Stimulated activated CD4-positive, alpha-beta T cell treated with anti-CD3 and anti-CD28 coated beads, TNF-alpha, amount 100 ng/mL, for 4 hours (primary cell): ENCODE data around the gene NRK.
"Not testable (repeated sequence)": the region's sequence is repeated elsewhere in the genome, so short reads cannot be mapped to it uniquely, and the experiment has no call there.

Source experiments
- DNase-seq, 3 experiments: peaks; one replicate each; pipeline ENCODE4 v3.0.0-alpha.2; 2020; ENCODE audit warnings: low read depth in 3 of 3

The NRK gene

GRCh38 chrX:105822138-105823091, at the start of gene NRK:
Gene NRK, plus strand, starts transcription at chrX:105822539. Its CDS starts 307 bp downstream, at chrX:105822846.
- no peak for DNase-seq

- no peak for DNase-seq
Observed at GRCh38 chrX:105773801-105774200, 48.5 kb upstream of the NRK start.

GRCh38 chrX:105775679-105776078, 46.7 kb upstream of the NRK start:
- no peak for DNase-seq

- no peak for DNase-seq
Observed at GRCh38 chrX:105781804-105782203, 40.5 kb upstream of the NRK start.

- DNase-seq = not testable (repeated sequence)
Observed at GRCh38 chrX:105796877-105797276, 25.5 kb upstream of the NRK start.

GRCh38 chrX:105803891-105804290, 18.4 kb upstream of the NRK start:
- DNase-seq = no peak

GRCh38 chrX:105805655-105806054, 16.7 kb upstream of the NRK start:
- not testable (repeated sequence) for DNase-seq

- DNase-seq = no peak
Observed at GRCh38 chrX:105816517-105816916, 5.8 kb upstream of the NRK start.

GRCh38 chrX:105820247-105820646, 2.1 kb upstream of the NRK start:
- no peak for DNase-seq

GRCh38 chrX:105821471-105822121, 743 bp upstream of the NRK start:
- no peak for DNase-seq

GRCh38 chrX:105823092-105823455, 735 bp downstream of the NRK start:
- DNase-seq = no peak

- no peak for DNase-seq
Observed at GRCh38 chrX:105829011-105829410, 6.7 kb downstream of the NRK start.

- DNase-seq = no peak
Observed at GRCh38 chrX:105837232-105837631, 14.9 kb downstream of the NRK start.

- no peak for DNase-seq
Observed at GRCh38 chrX:105845631-105846030, 23.3 kb downstream of the NRK start.

GRCh38 chrX:105850100-105850499, 27.8 kb downstream of the NRK start:
- not testable (repeated sequence) for DNase-seq

GRCh38 chrX:105865709-105866108, 43.4 kb downstream of the NRK start:
- DNase-seq = no peak

GRCh38 chrX:105869701-105870100, 47.4 kb downstream of the NRK start:
- DNase-seq = no peak

GRCh38 chrX:105870445-105870844, 48.1 kb downstream of the NRK start:
- DNase-seq = no peak

GRCh38 chrX:105872941-105873340, 50.6 kb downstream of the NRK start:
- no peak for DNase-seq

- DNase-seq = no peak
Observed at GRCh38 chrX:105874790-105875189, 52.5 kb downstream of the NRK start.

- DNase-seq = no peak
Observed at GRCh38 chrX:105876658-105877057, 54.3 kb downstream of the NRK start.

- no peak for DNase-seq
Observed at GRCh38 chrX:105880491-105880890, 58.2 kb downstream of the NRK start.
